ENCODE data around the gene CCDC33.

DNA sequence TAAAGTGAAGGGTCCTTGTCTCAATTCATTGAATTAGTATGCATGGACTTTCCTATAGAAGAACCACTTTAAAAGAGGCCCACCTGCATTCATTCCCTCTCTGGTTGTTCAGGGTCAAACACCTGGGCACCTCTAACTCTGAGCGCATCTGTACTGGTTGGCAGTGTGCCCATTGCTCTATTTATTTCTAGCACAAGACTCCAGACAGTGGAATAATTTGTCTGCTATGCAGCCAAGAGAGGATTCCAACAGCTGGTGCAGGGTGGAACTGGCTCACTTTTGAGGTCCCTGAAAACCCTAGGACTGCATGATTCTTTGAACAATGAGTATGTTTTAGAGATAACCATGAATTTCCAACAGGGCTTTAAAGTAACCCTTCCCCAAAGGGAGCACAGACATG is 57.9 kb downstream of the CCDC33 start:
- TF ChIP-seq, protein P1, sequence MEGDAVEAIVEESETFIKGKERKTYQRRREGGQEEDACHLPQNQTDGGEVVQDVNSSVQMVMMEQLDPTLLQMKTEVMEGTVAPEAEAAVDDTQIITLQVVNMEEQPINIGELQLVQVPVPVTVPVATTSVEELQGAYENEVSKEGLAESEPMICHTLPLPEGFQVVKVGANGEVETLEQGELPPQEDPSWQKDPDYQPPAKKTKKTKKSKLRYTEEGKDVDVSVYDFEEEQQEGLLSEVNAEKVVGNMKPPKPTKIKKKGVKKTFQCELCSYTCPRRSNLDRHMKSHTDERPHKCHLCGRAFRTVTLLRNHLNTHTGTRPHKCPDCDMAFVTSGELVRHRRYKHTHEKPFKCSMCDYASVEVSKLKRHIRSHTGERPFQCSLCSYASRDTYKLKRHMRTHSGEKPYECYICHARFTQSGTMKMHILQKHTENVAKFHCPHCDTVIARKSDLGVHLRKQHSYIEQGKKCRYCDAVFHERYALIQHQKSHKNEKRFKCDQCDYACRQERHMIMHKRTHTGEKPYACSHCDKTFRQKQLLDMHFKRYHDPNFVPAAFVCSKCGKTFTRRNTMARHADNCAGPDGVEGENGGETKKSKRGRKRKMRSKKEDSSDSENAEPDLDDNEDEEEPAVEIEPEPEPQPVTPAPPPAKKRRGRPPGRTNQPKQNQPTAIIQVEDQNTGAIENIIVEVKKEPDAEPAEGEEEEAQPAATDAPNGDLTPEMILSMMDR (IDR thresholded peaks at IDR 0.05; ENCODE audit: low read length), result no peak
- TF ChIP-seq EZH2 (optimal IDR thresholded peaks at IDR 0.05; ENCODE audit: low read depth, low read length), result no peak
